ENCODE measurements around the gene MISP.
A peak's percentile ranks its signal among the peaks of the same experiment; 100 is the strongest.

The MISP gene

DNA sequence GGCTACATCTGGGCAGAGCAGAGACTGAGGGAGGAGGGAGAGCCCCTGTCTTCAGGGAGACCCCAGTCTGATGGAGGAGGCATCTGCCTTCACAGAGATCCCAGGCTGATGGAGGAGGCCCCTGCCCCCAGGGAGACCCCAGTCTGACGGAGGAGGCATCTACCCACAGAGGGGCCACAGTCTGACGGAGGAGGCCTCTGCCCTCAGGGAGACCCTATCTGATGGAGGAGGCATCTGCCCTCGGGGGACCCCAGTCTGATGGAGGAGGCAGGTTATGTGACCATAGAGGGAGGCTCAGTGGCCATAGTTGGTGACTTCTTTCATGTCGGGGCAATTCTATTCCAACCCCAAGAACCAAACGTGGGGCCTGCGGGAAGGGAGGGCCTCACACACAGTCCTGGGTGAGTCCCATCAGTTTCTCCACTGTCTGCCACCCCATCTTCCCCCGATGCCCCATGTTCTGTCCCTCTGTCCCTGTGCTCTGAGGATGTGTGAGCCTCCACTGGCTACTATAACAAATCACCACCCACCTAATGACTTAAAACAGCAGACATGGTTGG lies 14.3 kb downstream of the MISP start:
- TF ChIP-seq Cebpa-rat (IDR thresholded peaks at IDR 0.05): no peak
- H3K4me1 ChIP-seq: peaks cover 0 to 7% (median 0%) of the 10 kb centered on the region in 10 experiments; a peak in 1 of 20 replicates
- H4K20me1 ChIP-seq: no peaks in the 10 kb centered on the region
- no peaks in the 10 kb centered on the region for H3K36me3 ChIP-seq
- no peak overlapping the region for H3K9ac ChIP-seq
- H3K4me2 ChIP-seq: no peak overlapping the region
- no peak overlapping the region for H3K27ac ChIP-seq
- no peak overlapping the region for H3K4me3 ChIP-seq
- peaks cover 0 to under 1% (median 0%) of the 10 kb centered on the region in 11 experiments; a peak in 4 of 22 replicates for H3K27me3 ChIP-seq
- H3K9me3 ChIP-seq (replicated peaks in 1 of 11): peaks cover 0 to 12% (median 6%) of the 10 kb centered on the region in 11 experiments; a peak in 13 of 22 replicates

- Histone ChIP-seq H3K4me1 (peaks cover 0 to 13% (median 5%) of the 10 kb centered on the region in 10 experiments; a peak in 10 of 20 replicates), H3K36me3 (no peaks in the 10 kb centered on the region), H3K9ac (no peak overlapping the region), H3K4me2 (no peak overlapping the region), H3K27ac (no peak overlapping the region), H3K27me3 (peaks cover 0 to 12% (median 9%) of the 10 kb centered on the region in 11 experiments; a peak in 13 of 22 replicates), H4K20me1 (0 out of 22 replicates have a peak, but pooled peaks cover 0 to 4% (median 0%) of the 10 kb centered on the region in 11 experiments), H3K4me3 (no peak overlapping the region), H3K9me3 (replicated peaks in 1 of 11) (no peaks in the 10 kb centered on the region)
- TF ChIP-seq Cebpa-rat (IDR thresholded peaks at IDR 0.05): no peak
Measured at GRCh38 chr19:768424-768823, 17.5 kb downstream of the MISP start.

DNA sequence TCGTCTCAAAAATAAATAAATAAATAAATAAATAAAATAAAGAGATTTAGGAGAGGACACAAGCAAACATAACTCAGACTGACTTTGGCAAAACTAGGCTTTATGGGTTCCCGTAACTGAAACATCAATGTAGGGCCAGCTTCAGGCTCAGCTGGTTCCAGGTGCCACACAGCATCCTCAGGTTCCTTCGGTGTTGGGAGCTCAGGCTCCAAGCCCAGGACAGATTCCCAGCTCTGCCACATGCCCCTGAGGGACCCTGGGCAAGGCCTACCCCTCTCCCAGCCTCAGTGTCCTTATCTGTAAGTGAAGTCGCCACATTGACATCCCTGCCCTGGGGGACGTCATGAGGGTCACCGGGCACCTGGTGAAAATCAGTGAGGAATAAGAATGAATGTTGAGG lies 18.7 kb downstream of the MISP start:
- Histone ChIP-seq H3K9ac (no peak overlapping the region), H3K27ac (no peak overlapping the region), H3K27me3 (peaks cover 0 to 12% (median 9%) of the 10 kb centered on the region in 11 experiments; a peak in 13 of 22 replicates), H3K4me1 (peaks cover 0 to 8% (median 5%) of the 10 kb centered on the region in 10 experiments; a peak in 10 of 20 replicates), H3K36me3 (no peaks in the 10 kb centered on the region), H3K4me3 (no peak overlapping the region), H3K9me3 (replicated peaks in 1 of 11) (no peaks in the 10 kb centered on the region), H4K20me1 (0 out of 22 replicates have a peak, but pooled peaks cover 0 to 4% (median 0%) of the 10 kb centered on the region in 11 experiments), H3K4me2 (no peak overlapping the region)
- no peak for TF ChIP-seq Cebpa-rat (IDR thresholded peaks at IDR 0.05)

GRCh38 chr19:771332-771785 lies 20.4 kb downstream of the MISP start:
- H3K4me2 ChIP-seq: 0 out of 22 replicates have a peak overlapping the region, but pooled peaks of 1 of the 11 experiments have one; percentile 51
- no peak overlapping the region for H3K9ac ChIP-seq
- peaks cover 0 to 12% (median 9%) of the 10 kb centered on the region in 11 experiments; a peak in 13 of 22 replicates for H3K27me3 ChIP-seq
- no peak overlapping the region for H3K27ac ChIP-seq
- no peak overlapping the region for H3K4me3 ChIP-seq
- H3K36me3 ChIP-seq: no peaks in the 10 kb centered on the region
- peaks cover 0 to 8% (median 5%) of the 10 kb centered on the region in 10 experiments; a peak in 10 of 20 replicates for H3K4me1 ChIP-seq
- 0 out of 22 replicates have a peak, but pooled peaks cover 0 to 4% (median 0%) of the 10 kb centered on the region in 11 experiments for H4K20me1 ChIP-seq
- no peak for TF ChIP-seq Cebpa-rat (IDR thresholded peaks at IDR 0.05)
- H3K9me3 ChIP-seq (replicated peaks in 1 of 11): no peaks in the 10 kb centered on the region

DNA sequence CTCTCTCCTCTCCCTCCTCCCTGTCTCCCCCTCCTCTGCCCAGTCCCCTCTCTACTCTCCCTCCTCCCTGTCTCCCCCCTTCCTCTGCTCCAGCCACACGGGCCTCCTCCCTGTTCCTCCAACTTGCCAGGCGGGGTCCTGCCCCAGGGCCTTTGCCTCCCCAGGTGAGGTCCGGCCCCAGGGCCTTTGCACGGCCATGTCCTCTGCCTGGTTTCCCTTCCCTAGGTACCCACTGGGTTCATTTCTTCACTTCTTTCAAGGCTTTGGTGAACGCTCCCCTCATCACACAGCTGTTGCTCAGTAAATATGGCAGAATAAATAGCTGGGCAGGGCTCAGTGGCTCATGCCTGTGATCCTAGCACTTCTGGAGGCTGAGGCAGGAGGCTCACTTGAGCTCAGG lies 21.2 kb downstream of the MISP start:
- Histone ChIP-seq H3K4me3 (no peak overlapping the region), H3K9ac (no peak overlapping the region), H3K27me3 (peaks cover 0 to 12% (median 9%) of the 10 kb centered on the region in 11 experiments; a peak in 13 of 22 replicates), H3K4me1 (peaks cover 0 to 8% (median 5%) of the 10 kb centered on the region in 10 experiments; a peak in 10 of 20 replicates), H3K27ac (no peak overlapping the region), H3K4me2 (no peak overlapping the region), H4K20me1 (0 out of 22 replicates have a peak, but pooled peaks cover 0 to 4% (median 0%) of the 10 kb centered on the region in 11 experiments), H3K9me3 (replicated peaks in 1 of 11) (no peaks in the 10 kb centered on the region), H3K36me3 (no peaks in the 10 kb centered on the region)
- TF ChIP-seq Cebpa-rat (IDR thresholded peaks at IDR 0.05): no peak

GRCh38 chr19:772730-773436 lies 22.0 kb downstream of the MISP start:
- Histone ChIP-seq H3K9me3 (replicated peaks in 1 of 11) (no peaks in the 10 kb centered on the region), H3K27ac (no peak overlapping the region), H4K20me1 (0 out of 22 replicates have a peak, but pooled peaks cover 0 to 4% (median 0%) of the 10 kb centered on the region in 11 experiments), H3K9ac (peak overlapping the region in 2 of 11 experiments; percentile 3; a peak in 1 of 22 replicates), H3K27me3 (peaks cover 0 to 12% (median 9%) of the 10 kb centered on the region in 11 experiments; a peak in 13 of 22 replicates), H3K4me1 (peaks cover 0 to 8% (median 5%) of the 10 kb centered on the region in 10 experiments; a peak in 10 of 20 replicates), H3K4me3 (no peak overlapping the region), H3K36me3 (no peaks in the 10 kb centered on the region), H3K4me2 (peak overlapping the region in 5 of 11 experiments; percentile 2 to 40 (median 30); a peak in 4 of 22 replicates)
- TF ChIP-seq Cebpa-rat (IDR thresholded peaks at IDR 0.05): no peak

DNA sequence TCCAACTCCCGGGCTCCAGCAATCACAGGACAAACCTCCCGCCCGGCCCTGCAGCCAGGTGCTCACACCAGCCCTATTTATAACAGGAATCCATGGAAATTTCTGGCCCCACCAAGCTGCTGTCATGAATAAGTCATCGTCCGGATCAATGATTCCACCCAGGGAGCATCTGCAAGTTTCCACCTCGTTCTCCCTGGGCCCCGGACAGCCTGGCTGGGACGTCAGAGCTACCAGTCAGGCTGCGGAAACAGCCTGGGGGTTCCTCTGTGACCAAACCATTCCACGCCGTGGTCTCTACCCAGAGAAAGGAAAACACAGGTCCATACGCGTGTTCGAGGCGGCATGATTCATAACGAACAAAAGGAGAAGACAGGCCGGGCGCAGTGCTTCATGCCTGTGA lies 25.6 kb downstream of the MISP start:
- H3K4me2 ChIP-seq: no peak overlapping the region
- H4K20me1 ChIP-seq: 0 out of 22 replicates have a peak, but pooled peaks cover 0 to 4% (median 0%) of the 10 kb centered on the region in 11 experiments
- no peaks in the 10 kb centered on the region for H3K9me3 ChIP-seq (replicated peaks in 1 of 11)
- no peaks in the 10 kb centered on the region; a peak in 1 of 22 replicates for H3K27me3 ChIP-seq
- H3K36me3 ChIP-seq: no peaks in the 10 kb centered on the region
- H3K4me3 ChIP-seq: no peak overlapping the region
- H3K9ac ChIP-seq: no peak overlapping the region
- no peak overlapping the region for H3K27ac ChIP-seq
- no peak for TF ChIP-seq Cebpa-rat (IDR thresholded peaks at IDR 0.05)
- H3K4me1 ChIP-seq: peaks cover 0 to 8% (median 5%) of the 10 kb centered on the region in 10 experiments; a peak in 9 of 20 replicates

GRCh38 chr19:778910-779653 lies 28.2 kb downstream of the MISP start:
- Histone ChIP-seq H3K4me2 (no peak overlapping the region), H3K27ac (no peak overlapping the region), H3K36me3 (no peaks in the 10 kb centered on the region)

More at GRCh38 chr19:778910-779653, 28.2 kb downstream of the MISP start:
- Histone ChIP-seq H3K4me3 (no peak overlapping the region), H3K9me3 (replicated peaks in 1 of 11) (no peaks in the 10 kb centered on the region), H4K20me1 (no peaks in the 10 kb centered on the region), H3K4me1 (peaks cover 0 to 16% (median 8%) of the 10 kb centered on the region in 10 experiments; a peak in 14 of 20 replicates), H3K9ac (no peak overlapping the region), H3K27me3 (no peaks in the 10 kb centered on the region)
- peak in 1 of 11 experiments; percentile 19; a peak in 1 of 22 replicates for TF ChIP-seq Cebpa-rat (IDR thresholded peaks at IDR 0.05)
